GM12878 (cell line): ENCODE results near the gene CACNA1D. TPM values are rescaled to one million over a fixed set of nuclear protein-coding genes. Genes with fewer than 3 reads are reported as not detected.

Experiments used
- ATAC-seq: fragments of 200-7000 bp; cut with Tn5 transposase; 3 replicates; pipeline ENCODE4 v1.9.1; 2020; ENCODE audit warnings: mild to moderate bottlenecking, moderate library complexity
- BruUV-seq: library from RNA; stranded (reverse); fragments of 400-500 nt; replicated peaks from 2 replicates; lab custom pipeline; 2021; lab: Mats Ljungman, UMichigan
- CTCF ChIA-PET: fragments of 300-600 bp; sonication (Branson Sonifier 250); formaldehyde crosslinking; extraction: SDS; loops from one replicate; lab custom pipeline; 2021; ENCODE audit warnings: inconsistent platforms; lab: Yijun Ruan, JAX
- POLR2A ChIA-PET: fragments of 350-600 bp; formaldehyde crosslinking; extraction: SDS; loops from one replicate; lab custom pipeline; 2021; ENCODE audit warnings: inconsistent platforms; lab: Charles Lee
- RAD21 ChIA-PET: fragments of 300-600 bp; sonication (Branson Sonifier 250); formaldehyde crosslinking; loops from one replicate; lab custom pipeline; 2023; ENCODE audit warnings: antibody characterized with exemption; ENCODE audit not compliant: unreplicated experiment; lab: Charles Lee
- SMC1A ChIA-PET: fragments of 300-600 bp; sonication (Branson Sonifier 250); formaldehyde crosslinking; loops from one replicate; lab custom pipeline; 2023; ENCODE audit not compliant: unreplicated experiment, uncharacterized antibody; lab: Charles Lee
- DNase-seq: peaks from one replicate; pipeline ENCODE4 v3.0.0-alpha.2; 2011; ENCODE audit warnings: low read depth, low spot score
- FAIRE-seq: peaks from 3 replicates; lab custom pipeline; 2011; peaks lifted over from hg19 to GRCh38; lab: Jason Lieb, UNC
- H2AFZ ChIP-seq: 2 replicates; pipeline ENCODE4 v1.6.0; 2011; ENCODE audit warnings: low read depth, low read length, control low read depth; ENCODE audit not compliant: control insufficient read depth
- H3K27ac ChIP-seq: 2 replicates; pipeline ENCODE4 v1.5.1; 2011; ENCODE audit warnings: control low read depth; ENCODE audit not compliant: control insufficient read depth, insufficient read depth
- H3K27me3 ChIP-seq, 2 experiments: replicated peaks in 1 of 2; 2 replicates each; pipeline versions ENCODE4 v1.6.0 to v1.6.1; 2011; ENCODE audit warnings: low read length in 1 of 2; ENCODE audit not compliant: control insufficient read depth in 2 of 2, insufficient read depth in 2 of 2
- H3K36me3 ChIP-seq, 2 experiments: 2 replicates each; pipeline ENCODE4 v1.5.1; 2011; ENCODE audit warnings: low read length in 1 of 2; ENCODE audit not compliant: control insufficient read depth in 2 of 2, insufficient read depth in 2 of 2
- H3K4me1 ChIP-seq: 2 replicates; pipeline ENCODE4 v1.6.1; 2011; ENCODE audit warnings: mild to moderate bottlenecking, low read length, moderate library complexity, mixed read lengths; ENCODE audit not compliant: control insufficient read depth, insufficient read depth
- H3K4me2 ChIP-seq: 2 replicates; pipeline ENCODE4 v1.6.0; 2011; ENCODE audit warnings: control low read depth; ENCODE audit not compliant: control insufficient read depth, insufficient read depth
- H3K4me3 ChIP-seq: fragments of 200-600 bp; sonication (generic); 2 replicates; pipeline ENCODE4 v1.5.1; 2016
- H3K79me2 ChIP-seq: 2 replicates; pipeline ENCODE4 v1.6.0; 2011; ENCODE audit warnings: low read length; ENCODE audit not compliant: control insufficient read depth, insufficient read depth
- H3K9ac ChIP-seq: 2 replicates; pipeline ENCODE4 v1.8.0; 2011; ENCODE audit warnings: low read length, control low read depth, mixed read lengths; ENCODE audit not compliant: control insufficient read depth, insufficient read depth
- H3K9me3 ChIP-seq: replicated peaks from 3 replicates; pipeline ENCODE4 v1.5.1; 2011; ENCODE audit warnings: mild to moderate bottlenecking, low read length; ENCODE audit not compliant: control insufficient read depth, insufficient read depth
- H4K20me1 ChIP-seq: 2 replicates; pipeline ENCODE4 v1.6.0; 2011; ENCODE audit not compliant: control insufficient read depth, insufficient read depth
- BHLHE40 ChIP-seq, 2 experiments: fragments of 450-650 bp in 1 of 2; IDR thresholded peaks; 2 replicates each; pipeline ENCODE4 v1.6.1; 2011 to 2017; ENCODE audit warnings: low read depth in 2 of 2, borderline replicate concordance in 1 of 2, improper control_type of control experiment in 1 of 2, low read length in 1 of 2, mild to moderate bottlenecking in 1 of 2
- CHD1 ChIP-seq: IDR thresholded peaks from 2 replicates; pipeline ENCODE4 v1.6.1; 2012; ENCODE audit warnings: low read depth, low read length, improper control_type of control experiment
- E2F4 ChIP-seq: IDR thresholded peaks from 2 replicates; pipeline ENCODE4 v1.6.1; 2012; ENCODE audit warnings: low read depth, low read length, improper control_type of control experiment
- GABPA ChIP-seq: IDR thresholded peaks from 2 replicates; pipeline ENCODE4 v1.6.1; 2014; ENCODE audit warnings: antibody characterized with exemption, low read depth, mild to moderate bottlenecking, inconsistent platforms
- HDGF ChIP-seq: fragments of 450-650 bp; IDR thresholded peaks from 2 replicates; pipeline ENCODE4 v1.6.1; 2016; ENCODE audit warnings: antibody characterized with exemption
- NFIC ChIP-seq: IDR thresholded peaks from 2 replicates; pipeline ENCODE4 v1.6.1; 2012; ENCODE audit warnings: low read depth, mild to moderate bottlenecking, inconsistent platforms, low read length, moderate library complexity
- PAX8 ChIP-seq: fragments of 450-650 bp; IDR thresholded peaks from 2 replicates; pipeline ENCODE4 v1.6.1; 2017; ENCODE audit warnings: mild to moderate bottlenecking, moderate library complexity
- PBX3 ChIP-seq: IDR thresholded peaks from 2 replicates; pipeline ENCODE4 v1.6.1; 2011; ENCODE audit warnings: mild to moderate bottlenecking, low read depth, low read length, moderate library complexity; ENCODE audit not compliant: insufficient replicate concordance
- POLR2AphosphoS2 ChIP-seq: IDR thresholded peaks from 2 replicates; pipeline ENCODE4 v1.6.1; 2011; ENCODE audit warnings: low read depth, mild to moderate bottlenecking, low read length, improper control_type of control experiment, moderate library complexity
- RAD21 ChIP-seq: IDR thresholded peaks from 2 replicates; pipeline ENCODE4 v1.6.1; 2011; ENCODE audit warnings: mild to moderate bottlenecking, low read depth, low read length, moderate library complexity; ENCODE audit not compliant: insufficient read depth
- SPI1 ChIP-seq: IDR thresholded peaks from 2 replicates; pipeline ENCODE4 v1.6.1; 2011; ENCODE audit warnings: low read depth, mild to moderate bottlenecking, low read length, moderate library complexity, borderline replicate concordance; ENCODE audit not compliant: insufficient read depth
- SREBF1 ChIP-seq: IDR thresholded peaks from 2 replicates; pipeline ENCODE4 v1.6.1; 2012; ENCODE audit warnings: mild to moderate bottlenecking, low read length
- SUPT20H ChIP-seq: IDR thresholded peaks from 2 replicates; pipeline ENCODE4 v1.6.1; 2011; ENCODE audit warnings: low read depth, mild to moderate bottlenecking, low read length, moderate library complexity, borderline replicate concordance; ENCODE audit not compliant: control insufficient read depth
- WGBS: methylation state at CpG from one replicate; pipeline ENCODE4 v1.1.6; 2016; ENCODE audit warnings: low lambda C conversion rate; ENCODE audit not compliant: insufficient replicate concordance, insufficient coverage; ENCODE audit errors: missing lambda C conversion rate; 5-methylcytosine and 5-hydroxymethylcytosine counted together
- in situ Hi-C: fragments of 300-500 bp; cut with MboI; formaldehyde crosslinking; loops from 9 replicates; pipeline ENCODE4 v1.14.3; 2018; ENCODE audit warnings: mixed read lengths
- intact Hi-C: fragments of 100-400 bp; cut with micrococcal nuclease; formaldehyde crosslinking; loops from one replicate; pipeline ENCODE4 v1.14.2; 2022; ENCODE audit not compliant: unreplicated experiment
- polyA plus RNA-seq, 11 experiments: library from polyadenylated mRNA; depleted of rRNA in 4 of 11; unstranded in 6 of 11; stranded (reverse) in 5 of 11; fragments of >200 nt; fragmentation: Nextera tagmentation in 4 of 11; fragmentation: Illumina TruSeq in 1 of 11; extraction: Ambion mirVana in 4 of 11; extraction: Trizol in 1 of 11; gene quantifications; 1 replicate in 1 of 11; 2 replicates in 10 of 11; pipeline versions ENCODE4 v1.2.1 to v1.2.3, GENCODE V29; 2011 to 2016; ENCODE audit warnings: inconsistent platforms in 2 of 11, missing spikeins in 2 of 11, low read depth in 1 of 11
- total RNA-seq, 4 experiments: library from RNA; depleted of rRNA in 3 of 4; stranded (reverse); fragments of >200 nt in 3 of 4; fragmentation: Illumina TruSeq in 1 of 4; extraction: Trizol in 1 of 4; gene quantifications; 2 replicates each; pipeline versions ENCODE4 v1.2.1 to v1.2.3, GENCODE V29; 2013 to 2021
- TF ChIP-seq, protein P1 (sequence below): IDR thresholded peaks from 2 replicates; pipeline ENCODE4 v1.6.1; 2011; ENCODE audit warnings: low read depth, low read length, improper control_type of control experiment, borderline replicate concordance
- TF ChIP-seq, protein P2 (sequence below), 3 experiments: IDR thresholded peaks in 2 of 3; conservative IDR thresholded peaks in 1 of 3; 2 replicates each; pipeline ENCODE4 v1.5.1; 2011; ENCODE audit warnings: low read depth in 3 of 3, low read length in 3 of 3, mild to moderate bottlenecking in 3 of 3, control low read depth in 2 of 3, moderate library complexity in 2 of 3, inconsistent platforms in 1 of 3, mixed read lengths in 1 of 3; ENCODE audit not compliant: control insufficient read depth in 2 of 3, insufficient read depth in 1 of 3; ENCODE audit errors: extremely low read depth in 1 of 3

CACNA1D gene
- total and polyA plus RNA-seq, 10 of the 15 experiments (the other 5 are each of a cell fraction or from before 2014, with no cell fraction given), result 0.21 to 24.4 (median 1.6) TPM

DNA sequence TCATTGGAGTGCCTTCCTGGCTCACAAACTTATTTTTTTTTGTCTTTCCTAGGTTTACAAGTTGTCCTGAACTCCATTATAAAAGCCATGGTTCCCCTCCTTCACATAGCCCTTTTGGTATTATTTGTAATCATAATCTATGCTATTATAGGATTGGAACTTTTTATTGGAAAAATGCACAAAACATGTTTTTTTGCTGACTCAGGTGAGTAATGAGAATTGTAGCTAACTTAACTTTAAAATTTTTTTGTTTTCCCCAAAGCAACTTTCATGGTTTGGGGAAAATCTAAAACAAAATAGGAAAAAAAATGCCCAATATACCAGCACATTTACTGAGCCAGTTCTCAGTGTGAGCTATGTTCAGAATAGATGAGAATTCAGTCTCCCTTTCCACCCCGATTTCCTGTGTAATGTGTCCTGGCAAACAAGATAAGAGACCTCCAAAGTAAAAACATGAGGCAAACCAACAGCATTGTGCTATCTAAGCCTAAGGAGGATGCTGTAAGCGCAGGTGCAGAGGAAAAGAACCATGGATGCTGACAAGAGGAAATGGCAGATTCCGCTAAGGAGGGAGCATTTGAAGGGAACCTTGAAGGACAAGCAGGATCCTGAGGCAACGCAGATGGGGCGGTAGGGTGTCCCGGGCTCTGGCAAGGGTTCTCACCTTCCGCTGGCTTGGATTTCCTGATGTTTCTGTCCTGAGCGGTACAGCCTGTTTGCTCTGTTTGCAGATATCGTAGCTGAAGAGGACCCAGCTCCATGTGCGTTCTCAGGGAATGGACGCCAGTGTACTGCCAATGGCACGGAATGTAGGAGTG lies 171.4 kb downstream of the CACNA1D start:
- BruUV-seq, result no TSS peak
- ChIA-PET SMC1A (interaction anchor here (0.7 to 1.3 kb wide), 3 partner anchors 16 to 105 kb away, joined by 3 to 4 read pairs (median 4); no protein-coding TSS in a partner anchor), CTCF (interaction anchor here (0.6 to 0.9 kb wide), 2 partner anchors 44 to 46 kb away, joined by 3 read pairs; no protein-coding TSS in a partner anchor), POLR2A (no interaction called here), RAD21 (interaction anchor here (1.3 kb wide), 1 partner anchor 14 kb away, joined by 3 read pairs; no protein-coding TSS in a partner anchor)
- no peaks in the 10 kb centered on the region for H4K20me1 ChIP-seq
- TF ChIP-seq GABPA (no peak), NFIC (no peak), RAD21 (no peak), SUPT20H (no peak), E2F4 (no peak), BHLHE40 (IDR thresholded peaks at IDR 0.05; ENCODE audit: borderline replicate concordance in 1 of 2, low read depth in 2 of 2, low read length in 1 of 2) (no peak), SREBF1 (no peak), CHD1 (no peak), POLR2AphosphoS2 (no peak), PBX3 (no peak), SPI1 (no peak), HDGF (no peak), PAX8 (no peak)
- TF ChIP-seq, protein P1, sequence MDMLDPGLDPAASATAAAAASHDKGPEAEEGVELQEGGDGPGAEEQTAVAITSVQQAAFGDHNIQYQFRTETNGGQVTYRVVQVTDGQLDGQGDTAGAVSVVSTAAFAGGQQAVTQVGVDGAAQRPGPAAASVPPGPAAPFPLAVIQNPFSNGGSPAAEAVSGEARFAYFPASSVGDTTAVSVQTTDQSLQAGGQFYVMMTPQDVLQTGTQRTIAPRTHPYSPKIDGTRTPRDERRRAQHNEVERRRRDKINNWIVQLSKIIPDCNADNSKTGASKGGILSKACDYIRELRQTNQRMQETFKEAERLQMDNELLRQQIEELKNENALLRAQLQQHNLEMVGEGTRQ, result no peak
- TF ChIP-seq, protein P2, sequence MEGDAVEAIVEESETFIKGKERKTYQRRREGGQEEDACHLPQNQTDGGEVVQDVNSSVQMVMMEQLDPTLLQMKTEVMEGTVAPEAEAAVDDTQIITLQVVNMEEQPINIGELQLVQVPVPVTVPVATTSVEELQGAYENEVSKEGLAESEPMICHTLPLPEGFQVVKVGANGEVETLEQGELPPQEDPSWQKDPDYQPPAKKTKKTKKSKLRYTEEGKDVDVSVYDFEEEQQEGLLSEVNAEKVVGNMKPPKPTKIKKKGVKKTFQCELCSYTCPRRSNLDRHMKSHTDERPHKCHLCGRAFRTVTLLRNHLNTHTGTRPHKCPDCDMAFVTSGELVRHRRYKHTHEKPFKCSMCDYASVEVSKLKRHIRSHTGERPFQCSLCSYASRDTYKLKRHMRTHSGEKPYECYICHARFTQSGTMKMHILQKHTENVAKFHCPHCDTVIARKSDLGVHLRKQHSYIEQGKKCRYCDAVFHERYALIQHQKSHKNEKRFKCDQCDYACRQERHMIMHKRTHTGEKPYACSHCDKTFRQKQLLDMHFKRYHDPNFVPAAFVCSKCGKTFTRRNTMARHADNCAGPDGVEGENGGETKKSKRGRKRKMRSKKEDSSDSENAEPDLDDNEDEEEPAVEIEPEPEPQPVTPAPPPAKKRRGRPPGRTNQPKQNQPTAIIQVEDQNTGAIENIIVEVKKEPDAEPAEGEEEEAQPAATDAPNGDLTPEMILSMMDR (IDR thresholded peaks at IDR 0.05 in 2 of 3, conservative IDR thresholded peaks at IDR 0.05 in 1 of 3; ENCODE audit: control insufficient read depth in 2 of 3, extremely low read depth in 1 of 3, insufficient read depth in 1 of 3, low read depth in 3 of 3, low read length in 3 of 3), result no peak
- no peak for FAIRE-seq
- intact Hi-C loops, result no loop called here
- in situ Hi-C loops, result no loop called here
- H3K4me1 ChIP-seq, result no peaks in the 10 kb centered on the region
- peaks cover 4% of the 10 kb centered on the region; the same call in 1 of the 3 replicates for H3K9me3 ChIP-seq
- DNase-seq, result no peak
- H3K27me3 ChIP-seq, result no peaks in the 10 kb centered on the region; a peak in 1 of 4 replicates
- H3K9ac ChIP-seq, result no peak overlapping the region
- H3K79me2 ChIP-seq, result no peaks in the 10 kb centered on the region
- no peak overlapping the region for H3K4me2 ChIP-seq
- 47% methylated on average over 12 of the region's 12 CpGs for WGBS
- no peak for ATAC-seq
- H2AFZ ChIP-seq, result no peak overlapping the region
- H3K4me3 ChIP-seq, result no peak overlapping the region
- H3K27ac ChIP-seq, result no peak overlapping the region
- H3K36me3 ChIP-seq, result no peaks in the 10 kb centered on the region
